Osteocyte (in vitro differentiated cells): ENCODE results near the gene MBIP. TPM values are rescaled to one million over a fixed set of nuclear protein-coding genes. Genes with fewer than 3 reads are reported as not detected.
"Not testable (repeated sequence)": the region's sequence is repeated elsewhere in the genome, so short reads cannot be mapped to it uniquely, and the experiment has no call there.

Source experiments
- DNase-seq: peaks from one replicate; pipeline ENCODE4 v3.0.0; 2021; ENCODE audit warnings: mixed read lengths; ENCODE audit not compliant: unreplicated experiment; ENCODE audit errors: extremely low spot score
- H3K27ac Mint-ChIP-seq: one replicate; pipeline ENCODE4 v1.8.0; 2021; ENCODE audit warnings: mild to moderate bottlenecking, mixed read lengths; ENCODE audit not compliant: unreplicated experiment
- H3K27me3 Mint-ChIP-seq: one replicate; pipeline ENCODE4 v1.8.0; 2021; ENCODE audit warnings: mixed read lengths; ENCODE audit not compliant: unreplicated experiment
- H3K36me3 Mint-ChIP-seq: one replicate; pipeline ENCODE4 v1.8.0; 2021; ENCODE audit warnings: mixed read lengths; ENCODE audit not compliant: unreplicated experiment
- H3K4me1 Mint-ChIP-seq: one replicate; pipeline ENCODE4 v1.8.0; 2021; ENCODE audit warnings: mixed read lengths; ENCODE audit not compliant: unreplicated experiment
- H3K4me3 Mint-ChIP-seq: one replicate; pipeline ENCODE4 v1.8.0; 2021; ENCODE audit warnings: mild to moderate bottlenecking, moderate library complexity, mixed read lengths; ENCODE audit not compliant: unreplicated experiment
- H3K9me3 Mint-ChIP-seq: one replicate; pipeline ENCODE4 v1.8.0; 2021; ENCODE audit warnings: mixed read lengths; ENCODE audit not compliant: unreplicated experiment
- total RNA-seq: library from RNA; stranded (reverse); gene quantifications from 2 replicates; pipeline ENCODE4 v1.2.1, GENCODE V29; 2021
- TF ChIP-seq, protein P1 (sequence below): fragments of 200-600 bp; sonication (generic); IDR thresholded peaks from 2 replicates; pipeline ENCODE4 v1.5.0; 2021; ENCODE audit warnings: antibody characterized with exemption, mild to moderate bottlenecking, moderate library complexity

Gene MBIP
- total RNA-seq, 1 donor from 2014 or later, result 26.2 TPM

DNA sequence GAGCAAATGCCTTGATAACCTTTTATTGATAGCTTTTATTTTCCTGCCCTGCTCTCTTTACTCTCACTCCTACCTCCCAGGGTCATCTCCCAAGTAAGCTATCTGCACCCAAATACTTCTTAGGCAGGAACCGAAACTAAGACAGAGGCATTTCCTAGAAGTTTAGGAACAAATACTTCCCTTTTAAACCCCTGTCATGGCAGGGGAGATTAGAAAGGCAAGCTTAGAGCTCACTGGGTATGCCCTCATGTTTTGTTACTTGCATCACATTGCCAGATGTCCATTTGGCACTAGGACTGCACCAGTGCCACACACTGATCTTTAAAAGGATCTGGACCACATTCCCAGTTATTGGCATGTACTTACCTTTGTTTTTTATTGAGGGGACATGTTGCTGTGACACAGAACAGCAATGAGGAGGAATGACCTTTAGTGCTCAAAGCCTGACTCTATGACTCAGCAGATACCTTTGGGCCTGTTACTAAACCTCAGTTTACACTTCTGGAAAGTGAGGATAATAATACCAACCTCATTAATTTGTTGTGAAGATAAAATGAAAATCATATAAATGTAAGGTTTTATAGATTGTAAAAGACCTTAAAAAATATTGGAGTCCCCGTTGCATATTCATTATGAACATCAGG, 40.9 kb upstream of the MBIP start:
- no peaks in the 10 kb centered on the region for H3K4me1 Mint-ChIP-seq
- H3K9me3 Mint-ChIP-seq, result peaks cover 5% of the 10 kb centered on the region
- H3K27ac Mint-ChIP-seq, result no peak overlapping the region
- DNase-seq, result no peak
- H3K27me3 Mint-ChIP-seq, result peaks cover 19% of the 10 kb centered on the region
- H3K36me3 Mint-ChIP-seq, result no peaks in the 10 kb centered on the region
- no peak overlapping the region for H3K4me3 Mint-ChIP-seq
- TF ChIP-seq, protein P1, sequence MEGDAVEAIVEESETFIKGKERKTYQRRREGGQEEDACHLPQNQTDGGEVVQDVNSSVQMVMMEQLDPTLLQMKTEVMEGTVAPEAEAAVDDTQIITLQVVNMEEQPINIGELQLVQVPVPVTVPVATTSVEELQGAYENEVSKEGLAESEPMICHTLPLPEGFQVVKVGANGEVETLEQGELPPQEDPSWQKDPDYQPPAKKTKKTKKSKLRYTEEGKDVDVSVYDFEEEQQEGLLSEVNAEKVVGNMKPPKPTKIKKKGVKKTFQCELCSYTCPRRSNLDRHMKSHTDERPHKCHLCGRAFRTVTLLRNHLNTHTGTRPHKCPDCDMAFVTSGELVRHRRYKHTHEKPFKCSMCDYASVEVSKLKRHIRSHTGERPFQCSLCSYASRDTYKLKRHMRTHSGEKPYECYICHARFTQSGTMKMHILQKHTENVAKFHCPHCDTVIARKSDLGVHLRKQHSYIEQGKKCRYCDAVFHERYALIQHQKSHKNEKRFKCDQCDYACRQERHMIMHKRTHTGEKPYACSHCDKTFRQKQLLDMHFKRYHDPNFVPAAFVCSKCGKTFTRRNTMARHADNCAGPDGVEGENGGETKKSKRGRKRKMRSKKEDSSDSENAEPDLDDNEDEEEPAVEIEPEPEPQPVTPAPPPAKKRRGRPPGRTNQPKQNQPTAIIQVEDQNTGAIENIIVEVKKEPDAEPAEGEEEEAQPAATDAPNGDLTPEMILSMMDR, result no peak

DNA sequence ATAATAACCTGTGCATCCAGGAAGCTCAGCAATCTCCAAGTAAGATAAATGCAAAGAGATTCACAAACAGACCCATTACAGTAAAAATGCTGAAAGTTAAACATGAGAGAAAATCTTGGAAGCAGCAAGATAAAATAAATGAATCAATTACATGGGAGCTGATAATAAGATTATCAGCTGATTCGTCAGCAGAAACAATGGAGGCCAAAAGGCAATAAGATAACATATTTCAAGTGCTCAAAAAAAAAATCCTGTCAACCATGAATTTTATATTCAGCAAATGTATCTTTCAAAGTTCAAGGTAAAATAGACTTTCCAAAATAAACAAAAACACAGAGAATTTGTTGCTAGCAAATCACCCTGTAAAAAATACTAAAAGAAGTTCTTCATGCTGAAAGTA, 36.4 kb upstream of the MBIP start:
- H3K27me3 Mint-ChIP-seq, result peaks cover 11% of the 10 kb centered on the region
- H3K4me3 Mint-ChIP-seq, result no peak overlapping the region
- no peaks in the 10 kb centered on the region for H3K4me1 Mint-ChIP-seq
- TF ChIP-seq, protein P1, result no peak
- H3K27ac Mint-ChIP-seq, result no peak overlapping the region
- H3K36me3 Mint-ChIP-seq, result no peaks in the 10 kb centered on the region
- no peak for DNase-seq
- H3K9me3 Mint-ChIP-seq, result peaks cover 5% of the 10 kb centered on the region

DNA sequence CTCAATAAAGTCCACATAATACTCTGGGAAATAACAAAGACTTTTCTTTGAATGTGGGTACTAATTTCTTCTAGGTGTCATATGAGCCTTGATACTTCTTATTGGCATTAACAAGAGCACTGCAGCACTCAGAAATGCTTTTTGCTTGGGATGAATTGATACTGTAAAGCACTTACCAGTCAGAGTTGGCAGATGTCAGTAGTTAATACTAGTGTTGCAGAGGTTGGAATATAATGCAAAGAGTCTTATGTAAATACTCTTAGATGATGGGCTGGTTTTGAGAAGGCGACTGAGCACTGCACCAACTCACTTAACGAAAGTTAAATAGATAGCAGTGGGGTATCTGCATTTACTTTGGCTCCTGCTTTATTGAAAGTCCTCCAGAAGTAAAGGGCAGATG, 25.6 kb upstream of the MBIP start:
- Mint-ChIP-seq H3K27me3 (peaks cover 38% of the 10 kb centered on the region), H3K4me3 (no peak overlapping the region)

DNA sequence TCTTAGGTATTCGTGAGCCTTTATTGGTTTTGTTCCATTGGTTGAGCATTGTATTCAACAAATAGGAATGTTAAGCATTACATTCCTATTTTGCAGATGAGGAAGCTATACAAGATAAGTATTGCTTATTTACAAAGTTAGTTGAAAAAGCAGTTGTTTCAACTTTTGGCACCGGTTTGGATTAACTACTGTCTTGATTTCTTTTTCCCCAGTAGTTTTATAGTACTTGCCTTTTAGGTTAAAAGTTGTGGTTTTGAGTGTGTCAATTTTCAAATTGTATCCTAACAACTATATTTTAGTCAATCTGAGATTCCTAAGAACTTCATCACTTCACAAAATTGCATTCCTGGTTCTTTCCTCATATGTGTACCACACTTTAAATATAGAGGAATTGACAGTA, 23.8 kb upstream of the MBIP start:
- Mint-ChIP-seq H3K4me3 (no peak overlapping the region), H3K27me3 (peaks cover 43% of the 10 kb centered on the region), H3K4me1 (no peaks in the 10 kb centered on the region), H3K9me3 (no peaks in the 10 kb centered on the region), H3K36me3 (no peaks in the 10 kb centered on the region), H3K27ac (no peak overlapping the region)
- TF ChIP-seq, protein P1, result no peak
- DNase-seq, result no peak

More for the DNA sequence above, 25.6 kb upstream of the MBIP start:
- no peaks in the 10 kb centered on the region for H3K9me3 Mint-ChIP-seq
- no peaks in the 10 kb centered on the region for H3K36me3 Mint-ChIP-seq
- TF ChIP-seq, protein P1, result no peak
- H3K27ac Mint-ChIP-seq, result no peak overlapping the region
- H3K4me1 Mint-ChIP-seq, result no peaks in the 10 kb centered on the region
- DNase-seq, result no peak

DNA sequence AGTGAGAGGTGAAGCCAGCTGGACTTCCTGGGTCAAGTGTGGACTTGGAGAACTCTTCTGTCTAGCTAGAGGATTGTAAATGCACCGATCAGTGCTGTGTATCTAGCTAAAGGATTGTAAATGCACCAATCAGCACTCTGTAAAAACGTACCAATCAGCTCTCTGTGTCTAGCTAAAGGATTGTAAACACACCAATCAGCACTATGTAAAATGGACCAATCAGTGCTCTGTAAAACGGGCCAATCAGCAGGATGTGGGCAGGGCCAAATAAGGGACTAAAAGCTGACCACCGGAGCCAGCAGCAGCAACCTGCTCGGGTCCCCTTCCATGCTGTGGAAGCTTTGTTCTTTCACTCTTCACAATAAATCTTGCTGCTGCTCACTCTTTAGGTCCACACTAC, 21.4 kb upstream of the MBIP start:
- H3K4me3 Mint-ChIP-seq, H3K9me3 Mint-ChIP-seq, H3K36me3 Mint-ChIP-seq, H3K27ac Mint-ChIP-seq, H3K4me1 Mint-ChIP-seq, DNase-seq: not testable (repeated sequence)
- H3K27me3 Mint-ChIP-seq, result peaks cover 55% of the 10 kb centered on the region
